ENCODE measurements around the gene KIF1B. TPM values are rescaled to one million over a fixed set of nuclear protein-coding genes. Genes with fewer than 3 reads are reported as not detected.

KIF1B gene
- total and polyA plus RNA-seq, 4 donors = 8.4 to 40.9 (median 8.9) TPM

GRCh38 chr1:10340930-10341590, 130.7 kb downstream of the KIF1B start:
- no peak for DNase-seq (ENCODE audit: low spot score)
- Histone ChIP-seq H3K4me1 (ENCODE audit: control insufficient read depth in 4 of 4, insufficient read depth in 4 of 4, low read length in 3 of 4) (no peaks in the 10 kb centered on the region), H3K9me3 (ENCODE audit: control insufficient read depth in 4 of 4, low read length in 3 of 4) (no peaks in the 10 kb centered on the region), H3K27ac (ENCODE audit: low read depth in 1 of 2, low read length in 2 of 2) (no peak overlapping the region), H3K4me3 (ENCODE audit: low read depth in 1 of 3, low read length in 3 of 3) (no peak overlapping the region), H3K27me3 (ENCODE audit: control insufficient read depth in 4 of 4, insufficient read depth in 4 of 4, low read length in 3 of 4) (no peaks in the 10 kb centered on the region), H3K36me3 (ENCODE audit: control insufficient read depth in 4 of 4, insufficient read depth in 3 of 4, low read depth in 1 of 4, low read length in 3 of 4) (peaks cover 6 to 74% (median 47%) of the 10 kb centered on the region in 4 donors), H3K9ac (ENCODE audit: low read depth in 1 of 2, low read length in 2 of 2) (no peak overlapping the region)
- WGBS = 98% methylated on average over 2 of the region's 2 CpGs
- TF ChIP-seq HNF4G (IDR thresholded peaks at IDR 0.05) (no peak), YY1 (IDR thresholded peaks at IDR 0.05) (no peak), EGR1 (IDR thresholded peaks at IDR 0.05; ENCODE audit: low read depth in 2 of 2) (no peak)
- TF ChIP-seq, protein P1, sequence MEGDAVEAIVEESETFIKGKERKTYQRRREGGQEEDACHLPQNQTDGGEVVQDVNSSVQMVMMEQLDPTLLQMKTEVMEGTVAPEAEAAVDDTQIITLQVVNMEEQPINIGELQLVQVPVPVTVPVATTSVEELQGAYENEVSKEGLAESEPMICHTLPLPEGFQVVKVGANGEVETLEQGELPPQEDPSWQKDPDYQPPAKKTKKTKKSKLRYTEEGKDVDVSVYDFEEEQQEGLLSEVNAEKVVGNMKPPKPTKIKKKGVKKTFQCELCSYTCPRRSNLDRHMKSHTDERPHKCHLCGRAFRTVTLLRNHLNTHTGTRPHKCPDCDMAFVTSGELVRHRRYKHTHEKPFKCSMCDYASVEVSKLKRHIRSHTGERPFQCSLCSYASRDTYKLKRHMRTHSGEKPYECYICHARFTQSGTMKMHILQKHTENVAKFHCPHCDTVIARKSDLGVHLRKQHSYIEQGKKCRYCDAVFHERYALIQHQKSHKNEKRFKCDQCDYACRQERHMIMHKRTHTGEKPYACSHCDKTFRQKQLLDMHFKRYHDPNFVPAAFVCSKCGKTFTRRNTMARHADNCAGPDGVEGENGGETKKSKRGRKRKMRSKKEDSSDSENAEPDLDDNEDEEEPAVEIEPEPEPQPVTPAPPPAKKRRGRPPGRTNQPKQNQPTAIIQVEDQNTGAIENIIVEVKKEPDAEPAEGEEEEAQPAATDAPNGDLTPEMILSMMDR (IDR thresholded peaks at IDR 0.05; ENCODE audit: low read depth, low read length, missing input control) = no peak
- TF ChIP-seq, protein P2, sequence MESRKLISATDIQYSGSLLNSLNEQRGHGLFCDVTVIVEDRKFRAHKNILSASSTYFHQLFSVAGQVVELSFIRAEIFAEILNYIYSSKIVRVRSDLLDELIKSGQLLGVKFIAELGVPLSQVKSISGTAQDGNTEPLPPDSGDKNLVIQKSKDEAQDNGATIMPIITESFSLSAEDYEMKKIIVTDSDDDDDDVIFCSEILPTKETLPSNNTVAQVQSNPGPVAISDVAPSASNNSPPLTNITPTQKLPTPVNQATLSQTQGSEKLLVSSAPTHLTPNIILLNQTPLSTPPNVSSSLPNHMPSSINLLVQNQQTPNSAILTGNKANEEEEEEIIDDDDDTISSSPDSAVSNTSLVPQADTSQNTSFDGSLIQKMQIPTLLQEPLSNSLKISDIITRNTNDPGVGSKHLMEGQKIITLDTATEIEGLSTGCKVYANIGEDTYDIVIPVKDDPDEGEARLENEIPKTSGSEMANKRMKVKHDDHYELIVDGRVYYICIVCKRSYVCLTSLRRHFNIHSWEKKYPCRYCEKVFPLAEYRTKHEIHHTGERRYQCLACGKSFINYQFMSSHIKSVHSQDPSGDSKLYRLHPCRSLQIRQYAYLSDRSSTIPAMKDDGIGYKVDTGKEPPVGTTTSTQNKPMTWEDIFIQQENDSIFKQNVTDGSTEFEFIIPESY (IDR thresholded peaks at IDR 0.05) = no peak

GRCh38 chr1:10347109-10347508, 136.7 kb downstream of the KIF1B start:
- no peak for DNase-seq (ENCODE audit: low spot score)
- H3K4me3 ChIP-seq (ENCODE audit: low read depth in 1 of 3, low read length in 3 of 3) = no peak overlapping the region
- peaks cover 10 to 64% (median 43%) of the 10 kb centered on the region in 4 donors for H3K36me3 ChIP-seq (ENCODE audit: control insufficient read depth in 4 of 4, insufficient read depth in 3 of 4, low read depth in 1 of 4, low read length in 3 of 4)
- H3K27me3 ChIP-seq (ENCODE audit: control insufficient read depth in 4 of 4, insufficient read depth in 4 of 4, low read length in 3 of 4) = no peaks in the 10 kb centered on the region
- no peak overlapping the region for H3K27ac ChIP-seq (ENCODE audit: low read depth in 1 of 2, low read length in 2 of 2)
- H3K4me1 ChIP-seq (ENCODE audit: control insufficient read depth in 4 of 4, insufficient read depth in 4 of 4, low read length in 3 of 4) = no peaks in the 10 kb centered on the region
- TF ChIP-seq REST (IDR thresholded peaks at IDR 0.05) (no peak), JUND (IDR thresholded peaks at IDR 0.05) (no peak), FOXA2 (IDR thresholded peaks at IDR 0.05) (no peak), SP1 (IDR thresholded peaks at IDR 0.05) (no peak), HNF4A (conservative IDR thresholded peaks at IDR 0.05) (no peak), YY1 (IDR thresholded peaks at IDR 0.05) (no peak), NR2F2 (IDR thresholded peaks at IDR 0.05) (no peak), RXRA (IDR thresholded peaks at IDR 0.05) (no peak), TAF1 (conservative IDR thresholded peaks at IDR 0.05) (no peak), HNF4G (IDR thresholded peaks at IDR 0.05) (no peak), FOXA1 (IDR thresholded peaks at IDR 0.05) (no peak), EGR1 (IDR thresholded peaks at IDR 0.05; ENCODE audit: low read depth in 2 of 2) (no peak), ATF3 (IDR thresholded peaks at IDR 0.05) (no peak), RAD21 (IDR thresholded peaks at IDR 0.05) (no peak), GABPA (IDR thresholded peaks at IDR 0.05 in 1 of 2, conservative IDR thresholded peaks at IDR 0.05 in 1 of 2) (no peak)
- TF ChIP-seq, protein P1 (IDR thresholded peaks at IDR 0.05; ENCODE audit: low read depth, low read length, missing input control) = no peak
- TF ChIP-seq, protein P3, sequence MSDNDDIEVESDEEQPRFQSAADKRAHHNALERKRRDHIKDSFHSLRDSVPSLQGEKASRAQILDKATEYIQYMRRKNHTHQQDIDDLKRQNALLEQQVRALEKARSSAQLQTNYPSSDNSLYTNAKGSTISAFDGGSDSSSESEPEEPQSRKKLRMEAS (IDR thresholded peaks at IDR 0.05) = no peak
- TF ChIP-seq, protein P2 (IDR thresholded peaks at IDR 0.05) = no peak
- H3K9ac ChIP-seq (ENCODE audit: low read depth in 1 of 2, low read length in 2 of 2) = no peak overlapping the region
- no peaks in the 10 kb centered on the region for H3K9me3 ChIP-seq (ENCODE audit: control insufficient read depth in 4 of 4, low read length in 3 of 4)

Measured in liver (tissue), 9 donors.